SK-MEL-5 (cell line): ENCODE data around the gene IGDCC3. TPM values are rescaled to one million over a fixed set of nuclear protein-coding genes. Genes with fewer than 3 reads are reported as not detected.

Experiments
- DNase-seq: peaks from one replicate; pipeline ENCODE4 v3.0.0-alpha.2; 2016; ENCODE audit warnings: low read depth, low spot score
- in situ Hi-C: cut with HindIII; loops from 2 replicates; pipeline ENCODE4 v1.10.0; 2016; ENCODE audit warnings: low sequenced_read_pairs, high pct_unique_total_duplicates, low pct_unique_long_range_greater_than_20kb
- total RNA-seq: library from RNA; depleted of rRNA; stranded (reverse); fragments of >200 nt; shearing (Covaris generic); gene quantifications from 2 replicates; pipeline ENCODE4 v1.2.3, GENCODE V29; 2014

Gene IGDCC3
- total RNA-seq, 1 experiment from 2014 or later = 0.13 TPM

DNA sequence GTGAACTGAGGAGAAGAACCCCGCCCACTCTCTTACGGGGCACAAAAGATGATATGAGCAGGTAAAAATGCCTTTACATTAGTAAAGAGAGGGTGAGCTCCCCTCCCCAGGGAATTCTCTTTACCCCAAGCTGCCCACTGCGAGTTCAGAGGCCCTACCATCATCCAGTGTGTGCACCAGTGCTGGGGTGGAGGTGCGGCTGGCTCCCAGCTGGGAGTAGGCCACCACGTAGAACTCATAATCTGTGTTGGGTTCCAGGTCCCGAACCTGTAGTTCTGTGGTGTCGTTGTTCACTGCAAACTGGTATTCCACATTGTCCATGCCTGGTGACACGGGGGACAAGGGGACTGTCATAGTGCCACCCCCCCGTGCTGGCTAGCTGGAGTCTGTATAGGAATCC is 17.1 kb upstream of the IGDCC3 start:
- in situ Hi-C loops = no loop called here
- no peak for DNase-seq

GRCh38 chr15:65394280-65394789 is 16.5 kb upstream of the IGDCC3 start:
- no peak for DNase-seq
- in situ Hi-C loops = no loop called here

DNA sequence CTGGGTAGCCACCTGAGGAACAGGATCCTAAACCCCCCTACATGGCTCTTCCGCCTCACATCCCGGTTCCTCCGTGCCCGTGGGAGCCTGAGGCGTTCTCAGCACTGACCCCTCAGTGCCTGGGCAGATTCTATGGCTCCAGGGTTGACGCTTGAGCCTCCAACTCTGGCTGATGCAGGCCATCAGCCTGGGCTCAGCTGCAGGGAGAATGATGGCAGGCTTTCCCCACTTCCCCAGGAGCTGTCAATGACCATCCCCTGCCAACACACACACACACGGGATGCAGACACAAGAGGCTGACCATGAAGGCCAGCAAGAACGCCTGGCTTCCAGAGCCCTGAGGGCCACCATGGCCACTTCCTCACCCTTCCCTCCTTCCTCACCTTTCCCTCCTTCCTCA is 15.8 kb upstream of the IGDCC3 start:
- DNase-seq = no peak
- in situ Hi-C loops = no loop called here

DNA sequence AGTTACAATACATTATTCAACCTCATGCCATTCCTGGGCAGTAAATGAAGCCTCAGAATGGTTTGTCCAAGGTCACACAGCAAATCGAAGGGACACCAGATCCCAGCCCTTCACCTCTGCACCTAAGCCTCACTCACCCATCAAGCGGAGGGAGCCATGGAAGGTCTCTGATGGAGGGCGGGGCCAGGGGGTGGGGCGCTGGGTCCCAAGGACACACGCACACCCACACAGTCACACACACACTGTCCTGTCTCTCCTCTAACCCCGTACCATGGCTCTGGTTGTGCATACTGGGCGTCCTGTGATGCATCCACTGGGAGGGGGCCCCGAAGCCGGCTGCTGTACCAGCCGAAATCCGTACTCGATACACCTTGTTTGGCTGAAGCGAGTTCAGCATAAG is 15.3 kb upstream of the IGDCC3 start:
- in situ Hi-C loops = no loop called here
- DNase-seq = no peak

GRCh38 chr15:65392368-65392767 is 14.6 kb upstream of the IGDCC3 start:
- no peak for DNase-seq
- in situ Hi-C loops = no loop called here

DNA sequence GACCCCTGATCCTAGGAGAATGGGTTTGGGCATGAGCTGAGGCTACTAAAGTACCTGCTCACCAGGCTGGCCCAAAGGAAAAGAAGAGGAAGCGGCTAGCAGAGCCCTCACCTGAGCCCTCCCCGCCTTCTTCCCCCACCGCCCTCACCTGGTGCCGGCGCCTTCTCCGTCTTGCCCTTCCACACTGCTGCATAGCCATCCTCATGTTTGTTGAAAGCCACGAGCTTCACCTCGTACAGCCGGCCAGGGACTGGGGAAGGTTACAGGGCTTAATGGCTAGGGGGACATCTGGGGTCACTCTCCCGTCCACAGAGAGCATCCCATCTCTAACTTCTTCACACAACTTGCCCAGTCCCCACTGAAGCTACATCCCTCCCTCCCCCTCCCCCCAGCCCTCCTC is 13.9 kb upstream of the IGDCC3 start:
- no peak for DNase-seq
- in situ Hi-C loops = no loop called here

DNA sequence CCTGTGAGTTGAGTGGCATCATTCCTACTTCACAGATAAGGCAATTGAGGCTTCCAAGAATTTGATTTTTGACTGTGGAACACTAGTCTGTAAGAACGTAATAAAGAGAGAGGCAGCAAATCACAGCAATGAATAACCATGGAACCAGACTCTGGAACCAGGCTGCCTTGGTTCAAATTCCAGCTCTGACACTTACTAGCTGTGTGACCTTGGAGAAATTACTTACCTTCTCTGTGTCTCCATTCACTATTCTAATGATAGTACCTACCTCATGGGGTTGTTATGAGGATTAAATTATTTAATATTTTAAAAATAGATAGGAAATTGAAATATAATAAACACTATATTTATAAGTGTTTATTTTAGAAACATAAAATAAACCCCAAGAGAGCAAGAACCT is 12.6 kb upstream of the IGDCC3 start:
- in situ Hi-C loops = no loop called here

GRCh38 chr15:65389226-65389625 is 11.4 kb upstream of the IGDCC3 start:
- in situ Hi-C loops = no loop called here

More for the DNA sequence above, 12.6 kb upstream of the IGDCC3 start:
- DNase-seq = no peak

DNA sequence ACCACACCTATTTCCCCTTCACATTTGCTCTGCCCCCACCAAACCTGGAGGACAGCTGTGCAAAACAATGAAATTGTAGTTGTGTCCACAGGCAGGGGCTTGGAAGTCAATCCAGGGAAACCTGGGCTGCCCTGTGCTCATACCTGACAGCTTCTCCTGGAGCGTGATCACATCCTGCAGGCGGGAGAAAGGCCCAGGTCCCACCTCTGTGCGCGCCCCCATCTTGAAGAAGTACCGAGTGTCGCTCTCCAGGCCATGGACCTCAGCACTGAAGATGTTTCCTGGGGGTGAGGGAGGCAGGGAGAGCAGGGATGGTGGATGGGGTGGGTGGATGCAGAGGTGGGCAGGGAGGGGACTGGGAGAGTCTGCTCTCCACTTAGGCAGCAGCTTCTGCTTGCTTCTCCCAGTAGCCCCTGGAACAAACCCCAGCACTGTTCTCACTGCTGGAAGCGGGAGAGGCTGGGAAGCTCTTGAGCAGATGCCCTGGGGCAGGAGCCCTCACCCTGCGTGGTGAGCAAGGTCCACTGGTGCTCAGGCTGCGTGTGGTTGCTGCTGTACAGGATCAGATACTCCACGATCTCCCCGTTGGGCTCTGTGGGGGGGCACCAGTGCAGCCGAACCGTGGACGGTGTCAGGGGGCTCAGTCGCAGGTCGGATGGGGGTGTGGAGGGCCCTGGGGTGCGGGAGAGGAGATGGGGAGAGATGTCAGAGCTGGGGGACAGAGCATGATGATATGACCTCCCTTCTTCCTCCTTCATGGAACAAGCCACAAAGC is 10.7 kb upstream of the IGDCC3 start:
- no peak for DNase-seq
- in situ Hi-C loops = no loop called here

More at GRCh38 chr15:65389226-65389625, 11.4 kb upstream of the IGDCC3 start:
- no peak for DNase-seq

- DNase-seq = no peak
- in situ Hi-C loops = no loop called here
Observed at GRCh38 chr15:65386886-65387285, 9.1 kb upstream of the IGDCC3 start.

- in situ Hi-C loops = no loop called here
- DNase-seq = no peak
Observed at GRCh38 chr15:65386376-65386775, 8.6 kb upstream of the IGDCC3 start.

GRCh38 chr15:65385870-65386258 is 8.1 kb upstream of the IGDCC3 start:
- in situ Hi-C loops = no loop called here

DNA sequence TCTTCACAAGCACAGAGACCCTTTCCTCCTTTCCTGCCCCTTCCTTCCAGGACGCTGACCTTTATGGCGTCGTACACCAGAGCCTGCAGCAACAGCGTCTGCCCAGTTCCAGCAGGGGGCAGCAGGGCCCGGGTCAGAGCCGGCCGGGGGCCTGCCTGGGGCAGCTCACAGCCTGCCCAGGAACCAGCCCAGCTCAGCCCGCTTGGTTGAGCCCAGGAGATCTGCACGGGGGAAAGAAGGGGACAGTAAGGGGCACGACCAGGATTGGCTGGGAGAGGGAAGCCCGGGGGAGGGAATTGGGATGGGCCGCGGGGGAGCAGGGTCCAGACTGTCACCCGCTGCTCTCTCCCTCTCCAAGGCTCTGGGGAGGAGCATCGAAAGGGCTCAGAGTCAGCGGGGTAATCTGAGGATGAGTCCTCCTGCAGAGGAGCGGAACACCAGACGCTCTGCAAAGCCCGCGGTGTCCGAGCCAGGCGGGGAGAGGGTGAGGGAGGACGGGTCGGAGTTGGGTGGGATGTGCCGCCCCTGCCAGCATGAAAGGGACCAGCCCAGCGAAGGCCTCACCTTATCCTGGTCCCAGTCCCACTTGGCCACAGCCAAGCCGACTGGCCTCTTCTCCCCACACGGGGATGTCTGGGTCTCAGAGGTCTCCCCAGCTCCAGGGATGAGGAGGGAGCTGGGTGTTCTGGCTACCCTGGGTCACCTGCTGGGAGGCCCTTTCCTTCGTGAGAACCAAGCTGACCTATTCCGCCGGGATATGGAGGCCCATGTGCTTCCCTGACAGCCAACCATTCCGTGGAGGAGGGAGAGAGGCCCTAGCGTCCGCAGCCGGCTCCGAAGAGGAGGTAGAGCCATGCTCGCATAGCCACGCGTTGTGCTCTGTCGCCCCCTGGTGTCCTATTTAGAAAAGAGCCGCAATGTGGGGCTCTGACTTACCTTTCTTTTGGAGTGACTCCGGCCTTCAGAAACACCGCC is 7.4 kb upstream of the IGDCC3 start:
- DNase-seq = peak; percentile 88
- in situ Hi-C loops = no loop called here

More at GRCh38 chr15:65385870-65386258, 8.1 kb upstream of the IGDCC3 start:
- DNase-seq = no peak

DNA sequence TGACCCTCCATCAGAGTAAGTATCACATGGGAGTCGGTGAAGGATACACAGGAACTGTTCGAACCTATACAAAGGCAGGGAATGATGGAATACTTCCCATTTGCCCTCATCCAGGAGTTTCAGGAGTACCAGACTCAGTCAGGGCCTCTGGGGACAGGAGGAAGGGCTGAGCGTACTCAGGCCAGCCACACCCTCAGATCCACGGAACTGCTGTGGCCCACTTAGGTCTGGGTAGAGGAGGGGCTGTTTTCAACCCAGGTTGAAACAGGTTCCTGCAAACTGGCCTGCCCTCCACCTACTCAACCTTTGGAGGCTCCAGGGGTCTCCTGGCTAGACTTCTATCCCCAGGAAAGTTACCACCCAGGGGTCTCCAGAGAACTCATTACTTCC is 6.7 kb upstream of the IGDCC3 start:
- DNase-seq = no peak
- in situ Hi-C loops = no loop called here

- DNase-seq = no peak
- in situ Hi-C loops = no loop called here
Observed at GRCh38 chr15:65383991-65384390, 6.2 kb upstream of the IGDCC3 start.

DNA sequence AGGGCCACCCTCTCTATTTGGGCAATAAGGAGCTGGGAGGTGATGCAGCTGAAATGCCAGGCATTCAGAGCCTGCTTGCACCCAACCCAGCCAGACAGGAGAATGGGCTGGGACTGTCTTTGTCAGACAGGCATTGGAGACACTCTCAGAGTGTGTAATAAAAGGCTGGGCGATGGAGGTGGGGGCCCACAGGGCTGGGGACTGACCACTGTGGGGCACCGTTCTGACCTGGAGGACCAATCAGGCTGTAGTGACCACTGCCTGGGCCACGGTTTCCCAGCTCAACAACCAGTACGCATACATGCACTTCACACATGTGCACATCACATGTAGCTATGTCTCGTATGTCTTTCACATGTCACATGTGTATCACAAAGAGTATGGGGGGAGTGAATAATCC is 5.7 kb upstream of the IGDCC3 start:
- in situ Hi-C loops = no loop called here
- no peak for DNase-seq

GRCh38 chr15:65382921-65383320 is 5.1 kb upstream of the IGDCC3 start:
- in situ Hi-C loops = no loop called here
- no peak for DNase-seq

GRCh38 chr15:65382146-65382491 is 4.3 kb upstream of the IGDCC3 start:
- no peak for DNase-seq
- in situ Hi-C loops = no loop called here
